GM18951 (cell line): ENCODE results near the gene SPINT2.

Source experiments
- POLR2A ChIP-seq: IDR thresholded peaks from 4 replicates; pipeline ENCODE4 v1.6.1; 2011; ENCODE audit warnings: mild to moderate bottlenecking; ENCODE audit not compliant: insufficient read length, insufficient read depth; ENCODE audit errors: extremely low read depth
- in situ Hi-C: fragments of 300-500 bp; cut with MboI; formaldehyde crosslinking; loops from one replicate; pipeline ENCODE4 v1.12.0; 2022; ENCODE audit warnings: low sequenced_read_pairs, mixed read lengths, inconsistent platforms; ENCODE audit not compliant: unreplicated experiment

SPINT2 gene

GRCh38 chr19:38340927-38341326 lies 76.6 kb downstream of the SPINT2 start:
- in situ Hi-C loops, result no loop called here
- TF ChIP-seq POLR2A, result no peak
